H9 (cell line): ENCODE measurements around the gene SMNDC1. TPM values are rescaled to one million over a fixed set of nuclear protein-coding genes. Genes with fewer than 3 reads are reported as not detected.

Source experiments
- DNase-seq: peaks from one replicate; pipeline ENCODE4 v3.0.0-alpha.2; 2017
- H2AFZ ChIP-seq: one replicate; pipeline ENCODE4 v1.6.1; 2013; ENCODE audit warnings: mild to moderate bottlenecking, low read length, control low read depth, moderate library complexity
- H2AK5ac ChIP-seq: 2 replicates; pipeline ENCODE4 v1.6.1; 2013; ENCODE audit warnings: low read length, control low read depth, mixed read lengths; ENCODE audit not compliant: insufficient read length
- H2BK120ac ChIP-seq: one replicate; pipeline ENCODE4 v1.6.1; 2013; ENCODE audit warnings: low read depth, mild to moderate bottlenecking, low read length, control low read depth, inconsistent platforms; ENCODE audit not compliant: poor library complexity, severe bottlenecking
- H2BK12ac ChIP-seq: 2 replicates; pipeline ENCODE4 v1.6.1; 2013; ENCODE audit warnings: low read length, control low read depth, mixed read lengths, low read depth; ENCODE audit not compliant: insufficient read length
- H2BK15ac ChIP-seq: 2 replicates; pipeline ENCODE4 v1.6.1; 2013; ENCODE audit warnings: low read depth, low read length, control low read depth
- H2BK20ac ChIP-seq: one replicate; pipeline ENCODE4 v1.6.1; 2013; ENCODE audit warnings: low read depth, mild to moderate bottlenecking, low read length, control low read depth, inconsistent platforms; ENCODE audit not compliant: poor library complexity, severe bottlenecking
- H2BK5ac ChIP-seq: 2 replicates; pipeline ENCODE4 v1.6.1; 2013; ENCODE audit warnings: low read length, control low read depth, mixed read lengths; ENCODE audit not compliant: insufficient read length
- H3K14ac ChIP-seq: 2 replicates; pipeline ENCODE4 v1.6.1; 2013; ENCODE audit warnings: low read length, control low read depth; ENCODE audit not compliant: insufficient read depth
- H3K18ac ChIP-seq: 2 replicates; pipeline ENCODE4 v1.6.1; 2013; ENCODE audit warnings: low read depth, mild to moderate bottlenecking, mixed read lengths, low read length, control low read depth; ENCODE audit not compliant: insufficient read length
- H3K23ac ChIP-seq: 2 replicates; pipeline ENCODE4 v1.6.1; 2013; ENCODE audit warnings: low read length, control low read depth, mixed read lengths, low read depth; ENCODE audit not compliant: insufficient read length
- H3K23me2 ChIP-seq: 2 replicates; pipeline ENCODE4 v1.6.1; 2013; ENCODE audit warnings: low read depth, mild to moderate bottlenecking, mixed read lengths, low read length, control low read depth; ENCODE audit not compliant: insufficient read length, poor library complexity, severe bottlenecking
- H3K27ac ChIP-seq: 2 replicates; pipeline ENCODE4 v1.5.1; 2013; ENCODE audit warnings: low read length, control low read depth, mixed read lengths, low read depth; ENCODE audit not compliant: insufficient read length
- H3K27me3 ChIP-seq: 2 replicates; pipeline ENCODE4 v1.6.1; 2013; ENCODE audit warnings: low read length, control low read depth, inconsistent platforms; ENCODE audit not compliant: insufficient read depth
- H3K4ac ChIP-seq: 2 replicates; pipeline ENCODE4 v1.6.1; 2013; ENCODE audit warnings: low read depth, mild to moderate bottlenecking, control low read depth, inconsistent platforms, low read length, moderate library complexity
- H3K4me1 ChIP-seq: 2 replicates; pipeline ENCODE4 v1.6.1; 2013; ENCODE audit warnings: low read length, control low read depth, inconsistent platforms; ENCODE audit not compliant: insufficient read depth
- H3K4me2 ChIP-seq: 2 replicates; pipeline ENCODE4 v1.6.1; 2013; ENCODE audit warnings: low read length, control low read depth, mixed read lengths; ENCODE audit not compliant: insufficient read length, insufficient read depth
- H3K56ac ChIP-seq: 2 replicates; pipeline ENCODE4 v1.6.1; 2013; ENCODE audit warnings: low read depth, mild to moderate bottlenecking, mixed read lengths, low read length, control low read depth; ENCODE audit not compliant: insufficient read length
- H3K79me1 ChIP-seq: 2 replicates; pipeline ENCODE4 v1.6.1; 2013; ENCODE audit warnings: low read depth, mild to moderate bottlenecking, moderate library complexity, low read length, control low read depth, inconsistent platforms; ENCODE audit not compliant: insufficient read depth, poor library complexity, severe bottlenecking
- H3K79me2 ChIP-seq: 2 replicates; pipeline ENCODE4 v1.6.1; 2013; ENCODE audit warnings: low read length, control low read depth, inconsistent platforms; ENCODE audit not compliant: insufficient read depth
- H3K9ac ChIP-seq: 2 replicates; pipeline ENCODE4 v1.6.1; 2013; ENCODE audit warnings: low read length, control low read depth, mixed read lengths; ENCODE audit not compliant: insufficient read length; ENCODE audit errors: extremely low read depth
- H3K9me3 ChIP-seq: one replicate; pipeline ENCODE4 v1.6.1; 2013; ENCODE audit warnings: low read depth, low read length, inconsistent platforms; ENCODE audit not compliant: control insufficient read depth
- H3T11ph ChIP-seq: one replicate; pipeline ENCODE4 v1.6.1; 2013; ENCODE audit warnings: mild to moderate bottlenecking, low read length, control low read depth, inconsistent platforms
- H4K20me1 ChIP-seq: one replicate; pipeline ENCODE4 v1.6.1; 2013; ENCODE audit not compliant: control insufficient read depth, insufficient read length, insufficient read depth
- H4K5ac ChIP-seq: 2 replicates; pipeline ENCODE4 v1.6.1; 2013; ENCODE audit warnings: low read depth, mild to moderate bottlenecking, mixed read lengths, low read length, control low read depth; ENCODE audit not compliant: insufficient read length
- H4K8ac ChIP-seq: replicated peaks from 2 replicates; pipeline ENCODE4 v1.6.1; 2013; ENCODE audit warnings: low read length, control low read depth, mixed read lengths, low read depth; ENCODE audit not compliant: insufficient read length
- H4K91ac ChIP-seq: 2 replicates; pipeline ENCODE4 v1.6.1; 2013; ENCODE audit warnings: low read depth, mild to moderate bottlenecking, moderate library complexity, mixed read lengths, low read length, control low read depth; ENCODE audit not compliant: insufficient read length
- H3K27ac Mint-ChIP-seq, 3 experiments: 2 replicates in 2 of 3; 3 replicates in 1 of 3; pipeline ENCODE4 v1.8.0; 2020 to 2021; ENCODE audit warnings: mixed read lengths in 3 of 3, mild to moderate bottlenecking in 1 of 3, moderate library complexity in 1 of 3
- H3K27me3 Mint-ChIP-seq: 2 replicates; pipeline ENCODE4 v1.8.0; 2021; ENCODE audit warnings: low read depth, mild to moderate bottlenecking, moderate library complexity, mixed read lengths
- H3K36me3 Mint-ChIP-seq, 3 experiments: 2 replicates in 2 of 3; 3 replicates in 1 of 3; pipeline ENCODE4 v1.8.0; 2020 to 2021; ENCODE audit warnings: low read depth in 3 of 3, mixed read lengths in 3 of 3; ENCODE audit not compliant: insufficient read depth in 1 of 3
- H3K4me1 Mint-ChIP-seq, 2 experiments: 2 replicates each; pipeline ENCODE4 v1.8.0; 2020; ENCODE audit warnings: mixed read lengths in 2 of 2
- H3K4me3 Mint-ChIP-seq, 2 experiments: 2 replicates in 1 of 2; 3 replicates in 1 of 2; pipeline ENCODE4 v1.8.0; 2020 to 2021; ENCODE audit warnings: mild to moderate bottlenecking in 2 of 2, mixed read lengths in 2 of 2, moderate library complexity in 1 of 2
- H3K9me3 Mint-ChIP-seq, 2 experiments: 2 replicates in 1 of 2; 3 replicates in 1 of 2; pipeline ENCODE4 v1.8.0; 2020; ENCODE audit warnings: mild to moderate bottlenecking in 2 of 2, mixed read lengths in 2 of 2, moderate library complexity in 1 of 2
- CTCF ChIP-seq: fragments of 200-600 bp; sonication (generic); conservative IDR thresholded peaks from 3 replicates; pipeline ENCODE4 v1.8.0; 2021; ENCODE audit warnings: antibody characterized with exemption, mild to moderate bottlenecking
- WGBS: extraction: QIAGEN DNeasy Blood & Tissue Kit; methylation state at CpG from one replicate; pipeline ENCODE4 v1.1.7; 2013; ENCODE audit warnings: missing lambda C conversion rate, low lambda C conversion rate, mixed read lengths; ENCODE audit not compliant: insufficient read length; ENCODE audit errors: extremely low coverage; 5-methylcytosine and 5-hydroxymethylcytosine counted together
- total RNA-seq: library from RNA; stranded (reverse); gene quantifications from 2 replicates; pipeline ENCODE4 v1.2.1, GENCODE V29; 2021

The SMNDC1 gene
- total RNA-seq, 1 experiment from 2014 or later: 55.7 TPM

GRCh38 chr10:110330675-110331074 is 26.0 kb upstream of the SMNDC1 start:
- no peak overlapping the region for H2BK20ac ChIP-seq
- peaks cover 18% of the 10 kb centered on the region for H3K9me3 ChIP-seq
- no peak overlapping the region for H3K56ac ChIP-seq
- H4K91ac ChIP-seq: no peak overlapping the region
- Mint-ChIP-seq H3K4me3 (no peak overlapping the region), H3K9me3 (peaks cover 38 to 39% of the 10 kb centered on the region in 2 experiments), H3K4me1 (peaks cover 6 to 7% of the 10 kb centered on the region in 2 experiments), H3K27ac (no peak overlapping the region; a peak in 1 of 7 replicates), H3K27me3 (peaks cover 4% of the 10 kb centered on the region), H3K36me3 (peaks cover 16 to 34% (median 29%) of the 10 kb centered on the region in 3 experiments)
- H2AFZ ChIP-seq: no peak overlapping the region
- H3K14ac ChIP-seq: no peak overlapping the region
- H3K4me2 ChIP-seq: no peak overlapping the region
- no peak overlapping the region for H2BK15ac ChIP-seq
- no peak overlapping the region for H3K27ac ChIP-seq
- H2BK12ac ChIP-seq: no peak overlapping the region
- H4K8ac ChIP-seq: no peak overlapping the region
- no peaks in the 10 kb centered on the region for H3K79me2 ChIP-seq
- no peaks in the 10 kb centered on the region for H3K79me1 ChIP-seq
- WGBS: no CpG with 5 or more reads among the region's 6 CpGs
- no peaks in the 10 kb centered on the region for H4K20me1 ChIP-seq
- no peak overlapping the region for H2BK5ac ChIP-seq
- H2AK5ac ChIP-seq: no peak overlapping the region
- no peak overlapping the region for H3K18ac ChIP-seq
- H3K4ac ChIP-seq: no peak overlapping the region
- no peak overlapping the region for H4K5ac ChIP-seq
- no peak for TF ChIP-seq CTCF
- H3K4me1 ChIP-seq: no peaks in the 10 kb centered on the region; the same call in 1 of the 2 replicates
- no peaks in the 10 kb centered on the region for H3K27me3 ChIP-seq
- no peak overlapping the region for H2BK120ac ChIP-seq
- no peak for DNase-seq
- H3K9ac ChIP-seq: no peak overlapping the region
- H3K23me2 ChIP-seq: no peaks in the 10 kb centered on the region
- no peak overlapping the region for H3K23ac ChIP-seq
- no peak overlapping the region for H3T11ph ChIP-seq
